GM19455 (cell line): Measurements from ENCODE around the gene RPL19.

Experiments
- ATAC-seq: cut with Tn5 transposase; IDR thresholded peaks from one replicate; pipeline ENCODE4 v1.9.1; 2021; ENCODE audit not compliant: unreplicated experiment

RPL19 gene

GRCh38 chr17:39171933-39172332, 28.1 kb upstream of the RPL19 start:
- no peak for ATAC-seq

GRCh38 chr17:39173080-39173479, 27.0 kb upstream of the RPL19 start:
- ATAC-seq: no peak

GRCh38 chr17:39173526-39174274, 26.4 kb upstream of the RPL19 start:
- no peak for ATAC-seq

- ATAC-seq: no peak
Observed at GRCh38 chr17:39174920-39175694, 25.0 kb upstream of the RPL19 start.

- ATAC-seq: no peak
Observed at GRCh38 chr17:39175695-39176093, 24.4 kb upstream of the RPL19 start.

GRCh38 chr17:39177256-39177655, 22.8 kb upstream of the RPL19 start:
- no peak for ATAC-seq

GRCh38 chr17:39178536-39178935, 21.5 kb upstream of the RPL19 start:
- ATAC-seq: no peak

GRCh38 chr17:39181303-39181702, 18.8 kb upstream of the RPL19 start:
- ATAC-seq: no peak

- ATAC-seq: no peak
Observed at GRCh38 chr17:39183045-39183444, 17.0 kb upstream of the RPL19 start.

GRCh38 chr17:39183720-39184119, 16.4 kb upstream of the RPL19 start:
- no peak for ATAC-seq

- no peak for ATAC-seq
Observed at GRCh38 chr17:39186481-39187002, 13.5 kb upstream of the RPL19 start.

GRCh38 chr17:39187152-39187830, 12.8 kb upstream of the RPL19 start:
- ATAC-seq: no peak

GRCh38 chr17:39191750-39192510, 8.2 kb upstream of the RPL19 start:
- no peak for ATAC-seq

GRCh38 chr17:39192901-39193300, 7.2 kb upstream of the RPL19 start:
- ATAC-seq: no peak

GRCh38 chr17:39193346-39193745, 6.7 kb upstream of the RPL19 start:
- ATAC-seq: no peak

- no peak for ATAC-seq
Observed at GRCh38 chr17:39194089-39194984, 5.7 kb upstream of the RPL19 start.

GRCh38 chr17:39194985-39195524, 5.0 kb upstream of the RPL19 start:
- no peak for ATAC-seq

GRCh38 chr17:39195568-39196160, 4.4 kb upstream of the RPL19 start:
- ATAC-seq: no peak

GRCh38 chr17:39196241-39196807, 3.8 kb upstream of the RPL19 start:
- ATAC-seq: no peak
